Left cardiac atrium (tissue), 2 donors: ENCODE results near the gene CALB2. TPM values are rescaled to one million over a fixed set of nuclear protein-coding genes. Genes with fewer than 3 reads are reported as not detected.

Source experiments
- total RNA-seq, 2 donors: library from RNA; stranded (reverse); fragmentation: NEBNext Ultra II Directional; extraction: Animal tissue kit (Norgen Biotek cat#: 25700); gene quantifications; one replicate each; pipeline ENCODE4 v1.2.1, GENCODE V29; 2021
- donor health status: DM: no; HTN: yes; CAD: no; lungs with severe emphysema.
- donor health status: DM: yes; HTN: yes; CAD: no.

CALB2 gene
- total RNA-seq, 2 donors from 2014 or later: 25.9 to 30.8 TPM

Other genes starting within 250 kb of the CALB2 start
- gene HYDIN, start 128.0 kb upstream of the CALB2 start, total RNA-seq: under 1 TPM; 0.38 to 0.65 TPM
- 10 to 100 TPM; 10.4 to 11.3 TPM for gene CMTR2, start 69.3 kb upstream of the CALB2 start, total RNA-seq
- gene TLE7, start 83.3 kb downstream of the CALB2 start, total RNA-seq: not detected
- 1 to 10 TPM; 5.8 to 6.5 TPM for gene ZNF23, start 103.5 kb downstream of the CALB2 start, total RNA-seq
- gene ZNF19, start 130.6 kb downstream of the CALB2 start, total RNA-seq: 1 to 10 TPM; 3.5 to 3.7 TPM
- gene CHST4, start 167.7 kb downstream of the CALB2 start, total RNA-seq: under 1 TPM in 1 of 2 donors, not detected in 1; 0.16 TPM
- not detected for gene TAT, start 218.4 kb downstream of the CALB2 start, total RNA-seq